Transverse colon (tissue), 4 donors: ENCODE data around the gene CADPS. TPM values are rescaled to one million over a fixed set of nuclear protein-coding genes. Genes with fewer than 3 reads are reported as not detected.
A peak's percentile ranks its signal among the peaks of the same experiment; 100 is the strongest.

Source experiments
- DNase-seq: peaks from one replicate; pipeline ENCODE4 v3.0.0-alpha.2; 2019
- H3K27ac ChIP-seq, 4 donors: fragments of 200-600 bp; sonication (generic); 2 replicates each; pipeline ENCODE4 v1.5.1; 2016 to 2018; ENCODE audit warnings: inconsistent platforms in 4 of 4
- H3K27me3 ChIP-seq: fragments of 200-600 bp; sonication (generic); 2 replicates; pipeline ENCODE4 v1.5.1; 2017; ENCODE audit warnings: inconsistent platforms
- H3K36me3 ChIP-seq, 4 donors: fragments of 200-600 bp; sonication (generic); 2 replicates each; pipeline ENCODE4 v1.5.1; 2017 to 2019; ENCODE audit warnings: inconsistent platforms in 4 of 4
- H3K4me1 ChIP-seq, 4 donors: fragments of 200-600 bp; sonication (generic); 2 replicates each; pipeline ENCODE4 v1.5.1; 2017 to 2020; ENCODE audit warnings: inconsistent platforms in 4 of 4
- H3K4me3 ChIP-seq, 4 donors: fragments of 200-600 bp; sonication (generic); 1 replicate in 1 of 4; 2 replicates in 3 of 4; pipeline versions ENCODE4 v1.5.1 to v1.6.1; 2017 to 2019; ENCODE audit warnings: inconsistent platforms in 4 of 4
- H3K9me3 ChIP-seq, 2 donors: fragments of 200-600 bp; sonication (generic); 2 replicates each; pipeline ENCODE4 v1.5.1; 2017 to 2019; ENCODE audit warnings: inconsistent platforms in 2 of 2
- EP300 ChIP-seq: sonication (generic); formaldehyde crosslinking; IDR thresholded peaks from one replicate; pipeline ENCODE4 v1.6.1; 2017; ENCODE audit warnings: antibody characterized with exemption, low read depth
- POLR2A ChIP-seq: fragments of 450-650 bp; IDR thresholded peaks from one replicate; pipeline ENCODE4 v1.6.1; 2016; ENCODE audit warnings: antibody characterized with exemption, mild to moderate bottlenecking, moderate library complexity
- POLR2AphosphoS5 ChIP-seq, 3 donors: sonication (generic); formaldehyde crosslinking; IDR thresholded peaks; one replicate each; pipeline ENCODE4 v1.6.1; 2016; ENCODE audit warnings: antibody characterized with exemption in 3 of 3
- WGBS, 2 donors: methylation state at CpG; one replicate each; pipeline ENCODE4 v1.1.5; 2018; ENCODE audit warnings: low coverage in 1 of 2; 5-methylcytosine and 5-hydroxymethylcytosine counted together
- in situ Hi-C, 4 donors: fragments of 200-750 bp; cut with MboI; loops; one replicate each; pipeline versions ENCODE4 v1.15.0 to v1.15.1; 2017; ENCODE audit warnings: low sequenced_read_pairs in 3 of 4, low pct_ligation_motif_present in 1 of 4, low pct_unique_long_range_greater_than_20kb in 1 of 4
- intact Hi-C: fragments of 100-400 bp; cut with DNase I; formaldehyde crosslinking; loops from one replicate; pipeline ENCODE4 v1.15.1; 2023; ENCODE audit warnings: low total_unique reads
- total RNA-seq, 4 donors: library from RNA; depleted of rRNA; stranded (reverse); fragments of >200 nt; gene quantifications; one replicate each; pipeline ENCODE4 v1.1.0, GENCODE V29; 2016
- TF ChIP-seq, protein P1 (sequence below), 5 experiments: fragments of 200-600 bp in 3 of 5; fragments of 450-650 bp in 2 of 5; sonication (generic) in 3 of 5; IDR thresholded peaks; 1 replicate in 2 of 5; 2 replicates in 3 of 5; pipeline ENCODE4 v1.5.1; 2016 to 2017; ENCODE audit warnings: antibody characterized with exemption in 5 of 5, inconsistent platforms in 3 of 5, mild to moderate bottlenecking in 2 of 5, moderate library complexity in 1 of 5

CADPS gene
- total RNA-seq, 4 donors from 2014 or later: 1.9 to 22.7 (median 8.9) TPM

- no peak for DNase-seq
- in situ Hi-C loops: loop anchor here (5.0 to 25.0 kb wide), 2 partner anchors 518 to 523 kb away; no protein-coding TSS in a partner anchor
These were observed 206.1 kb downstream of the CADPS start for GRCh38 chr3:62669161-62669560.

GRCh38 chr3:62667714-62668113 lies 207.5 kb downstream of the CADPS start:
- TF ChIP-seq POLR2A (no peak), EP300 (no peak)
- TF ChIP-seq, protein P1, sequence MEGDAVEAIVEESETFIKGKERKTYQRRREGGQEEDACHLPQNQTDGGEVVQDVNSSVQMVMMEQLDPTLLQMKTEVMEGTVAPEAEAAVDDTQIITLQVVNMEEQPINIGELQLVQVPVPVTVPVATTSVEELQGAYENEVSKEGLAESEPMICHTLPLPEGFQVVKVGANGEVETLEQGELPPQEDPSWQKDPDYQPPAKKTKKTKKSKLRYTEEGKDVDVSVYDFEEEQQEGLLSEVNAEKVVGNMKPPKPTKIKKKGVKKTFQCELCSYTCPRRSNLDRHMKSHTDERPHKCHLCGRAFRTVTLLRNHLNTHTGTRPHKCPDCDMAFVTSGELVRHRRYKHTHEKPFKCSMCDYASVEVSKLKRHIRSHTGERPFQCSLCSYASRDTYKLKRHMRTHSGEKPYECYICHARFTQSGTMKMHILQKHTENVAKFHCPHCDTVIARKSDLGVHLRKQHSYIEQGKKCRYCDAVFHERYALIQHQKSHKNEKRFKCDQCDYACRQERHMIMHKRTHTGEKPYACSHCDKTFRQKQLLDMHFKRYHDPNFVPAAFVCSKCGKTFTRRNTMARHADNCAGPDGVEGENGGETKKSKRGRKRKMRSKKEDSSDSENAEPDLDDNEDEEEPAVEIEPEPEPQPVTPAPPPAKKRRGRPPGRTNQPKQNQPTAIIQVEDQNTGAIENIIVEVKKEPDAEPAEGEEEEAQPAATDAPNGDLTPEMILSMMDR (IDR thresholded peaks at IDR 0.05): peak in 2 of 5 experiments; percentile 11 to 12
- no peaks in the 10 kb centered on the region for H3K36me3 ChIP-seq
- H3K4me1 ChIP-seq: no peaks in the 10 kb centered on the region
- 59 to 80% methylated on average over 1 to 5 of the region's 5 CpGs for WGBS, 2 donors
- H3K4me3 ChIP-seq: no peak overlapping the region
- in situ Hi-C loops: loop anchor here (5.0 to 25.0 kb wide), 2 partner anchors 520 to 525 kb away; no protein-coding TSS in a partner anchor
- no peak overlapping the region for H3K27ac ChIP-seq
- H3K9me3 ChIP-seq: no peaks in the 10 kb centered on the region
- intact Hi-C loops: no loop called here
- no peaks in the 10 kb centered on the region for H3K27me3 ChIP-seq
- no peak for DNase-seq

More at GRCh38 chr3:62669161-62669560, 206.1 kb downstream of the CADPS start:
- Histone ChIP-seq H3K4me1 (no peaks in the 10 kb centered on the region), H3K36me3 (no peaks in the 10 kb centered on the region), H3K27me3 (no peaks in the 10 kb centered on the region), H3K4me3 (no peak overlapping the region), H3K27ac (no peak overlapping the region), H3K9me3 (no peaks in the 10 kb centered on the region)
- intact Hi-C loops: no loop called here
- TF ChIP-seq POLR2A (no peak), POLR2AphosphoS5 (IDR thresholded peaks at IDR 0.05) (no peak), EP300 (no peak)
- TF ChIP-seq, protein P1 (IDR thresholded peaks at IDR 0.05): no peak
- WGBS, 2 donors: 70 to 71% methylated on average over 1 of the region's 1 CpG

DNA sequence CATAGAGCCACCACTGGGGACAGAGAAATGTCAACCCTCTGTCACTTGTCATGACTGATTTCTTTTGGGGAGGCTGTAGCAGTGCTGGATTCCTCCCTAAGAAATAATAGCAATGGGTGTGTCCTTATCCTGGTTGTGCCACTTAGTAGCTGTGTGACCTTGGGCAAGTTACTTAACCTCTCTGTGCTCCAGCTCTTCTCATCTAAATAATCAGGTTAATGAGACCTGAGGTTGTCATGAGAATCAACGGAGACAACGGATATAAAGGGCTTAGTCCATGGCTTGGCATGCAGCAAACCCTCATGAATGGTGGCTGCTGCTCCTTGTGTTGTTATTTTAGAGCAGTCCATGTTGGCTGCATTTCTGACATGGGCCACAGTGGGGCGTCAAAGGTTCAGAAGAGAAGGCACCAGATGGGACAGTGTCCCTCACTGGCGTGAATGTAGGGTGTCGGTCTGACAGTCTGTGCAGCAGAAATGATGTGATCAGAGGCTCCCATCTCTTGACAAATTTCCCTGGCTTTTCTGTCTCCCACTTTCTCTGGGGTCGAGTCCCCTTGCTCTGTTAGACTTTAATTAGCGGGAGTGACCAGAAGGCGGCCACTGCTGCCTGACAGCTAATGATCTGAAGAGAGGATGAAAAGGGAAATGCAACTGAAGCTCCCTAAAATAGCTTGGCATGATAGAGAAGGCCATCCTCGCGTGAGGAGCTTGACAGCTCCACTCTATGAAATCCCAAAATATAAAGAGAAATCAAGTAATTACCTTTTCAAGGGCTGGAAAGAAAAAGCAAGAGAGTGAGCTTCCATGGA lies 209.4 kb downstream of the CADPS start:
- DNase-seq: peak; percentile 83

DNA sequence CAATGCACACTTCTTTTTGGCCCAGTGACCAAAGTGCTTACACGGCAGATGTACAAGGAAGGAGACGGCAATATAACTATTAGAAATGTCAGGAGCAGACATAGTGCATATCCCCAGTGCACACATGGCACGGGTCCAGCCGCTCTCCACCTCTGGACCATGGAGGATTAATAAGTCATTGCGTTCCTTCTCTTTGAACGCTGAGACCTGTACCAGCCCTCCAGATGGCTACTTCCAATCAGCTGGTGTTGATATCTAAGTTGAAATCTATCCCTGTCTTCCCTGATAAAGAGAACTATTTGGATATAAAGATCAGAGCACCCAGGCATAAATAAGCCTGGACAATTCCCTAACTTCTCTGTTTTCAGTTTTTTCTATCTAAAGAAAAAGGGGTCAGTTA lies 212.5 kb downstream of the CADPS start:
- no peaks in the 10 kb centered on the region for H3K9me3 ChIP-seq
- in situ Hi-C loops: loop anchor here in 3 of 4 donors (25.0 kb wide), 1 partner anchor 525 kb away; no protein-coding TSS in a partner anchor
- intact Hi-C loops: no loop called here
- TF ChIP-seq, protein P1 (IDR thresholded peaks at IDR 0.05): no peak
- no peak for DNase-seq
- no peaks in the 10 kb centered on the region for H3K4me1 ChIP-seq
- H3K27ac ChIP-seq: no peak overlapping the region
- 71 to 80% methylated on average over 4 to 6 of the region's 6 CpGs for WGBS, 2 donors
- no peaks in the 10 kb centered on the region for H3K36me3 ChIP-seq
- H3K27me3 ChIP-seq: no peaks in the 10 kb centered on the region
- no peak overlapping the region for H3K4me3 ChIP-seq

More for the DNA sequence above, 209.4 kb downstream of the CADPS start:
- 7 to 19% methylated on average over 2 to 10 of the region's 10 CpGs for WGBS, 2 donors
- Histone ChIP-seq H3K9me3 (no peaks in the 10 kb centered on the region), H3K27ac (no peak overlapping the region), H3K4me3 (no peak overlapping the region), H3K27me3 (no peaks in the 10 kb centered on the region), H3K36me3 (no peaks in the 10 kb centered on the region), H3K4me1 (no peaks in the 10 kb centered on the region)
- intact Hi-C loops (no loop called here), in situ Hi-C loops (loop anchor here (5.0 to 25.0 kb wide), 2 partner anchors 521 to 526 kb away; no protein-coding TSS in a partner anchor)
- TF ChIP-seq, protein P1 (IDR thresholded peaks at IDR 0.05): peak; percentile 56 to 83 (median 69)
- no peak for TF ChIP-seq POLR2A
